ENCODE measurements around the gene C1QTNF9.

DNA sequence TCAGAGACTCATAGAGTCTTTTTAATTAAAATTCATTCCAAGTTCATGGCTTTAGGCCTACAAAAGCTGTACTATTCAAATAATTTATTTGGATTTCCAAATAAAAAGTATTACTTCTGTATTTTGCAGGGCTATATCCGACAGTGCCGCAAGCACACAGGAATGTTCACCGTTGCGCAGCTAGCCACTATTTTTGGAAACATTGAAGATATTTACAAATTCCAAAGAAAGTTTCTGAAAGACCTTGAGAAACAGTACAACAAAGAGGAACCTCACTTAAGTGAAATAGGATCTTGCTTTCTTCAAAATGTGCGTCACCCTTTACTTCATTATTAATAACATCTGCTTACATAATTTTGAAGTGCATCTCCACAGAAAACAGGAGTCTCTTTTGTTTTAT, 20.5 kb upstream of the C1QTNF9 start:
- TF ChIP-seq, protein P1, sequence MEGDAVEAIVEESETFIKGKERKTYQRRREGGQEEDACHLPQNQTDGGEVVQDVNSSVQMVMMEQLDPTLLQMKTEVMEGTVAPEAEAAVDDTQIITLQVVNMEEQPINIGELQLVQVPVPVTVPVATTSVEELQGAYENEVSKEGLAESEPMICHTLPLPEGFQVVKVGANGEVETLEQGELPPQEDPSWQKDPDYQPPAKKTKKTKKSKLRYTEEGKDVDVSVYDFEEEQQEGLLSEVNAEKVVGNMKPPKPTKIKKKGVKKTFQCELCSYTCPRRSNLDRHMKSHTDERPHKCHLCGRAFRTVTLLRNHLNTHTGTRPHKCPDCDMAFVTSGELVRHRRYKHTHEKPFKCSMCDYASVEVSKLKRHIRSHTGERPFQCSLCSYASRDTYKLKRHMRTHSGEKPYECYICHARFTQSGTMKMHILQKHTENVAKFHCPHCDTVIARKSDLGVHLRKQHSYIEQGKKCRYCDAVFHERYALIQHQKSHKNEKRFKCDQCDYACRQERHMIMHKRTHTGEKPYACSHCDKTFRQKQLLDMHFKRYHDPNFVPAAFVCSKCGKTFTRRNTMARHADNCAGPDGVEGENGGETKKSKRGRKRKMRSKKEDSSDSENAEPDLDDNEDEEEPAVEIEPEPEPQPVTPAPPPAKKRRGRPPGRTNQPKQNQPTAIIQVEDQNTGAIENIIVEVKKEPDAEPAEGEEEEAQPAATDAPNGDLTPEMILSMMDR (IDR thresholded peaks at IDR 0.05; ENCODE audit: low read depth, low read length, missing input control) = no peak
- TF ChIP-seq YY1 (IDR thresholded peaks at IDR 0.05) (no peak), JUND (IDR thresholded peaks at IDR 0.05) (no peak), EGR1 (IDR thresholded peaks at IDR 0.05; ENCODE audit: low read depth in 2 of 2) (no peak)
- TF ChIP-seq, protein P2, sequence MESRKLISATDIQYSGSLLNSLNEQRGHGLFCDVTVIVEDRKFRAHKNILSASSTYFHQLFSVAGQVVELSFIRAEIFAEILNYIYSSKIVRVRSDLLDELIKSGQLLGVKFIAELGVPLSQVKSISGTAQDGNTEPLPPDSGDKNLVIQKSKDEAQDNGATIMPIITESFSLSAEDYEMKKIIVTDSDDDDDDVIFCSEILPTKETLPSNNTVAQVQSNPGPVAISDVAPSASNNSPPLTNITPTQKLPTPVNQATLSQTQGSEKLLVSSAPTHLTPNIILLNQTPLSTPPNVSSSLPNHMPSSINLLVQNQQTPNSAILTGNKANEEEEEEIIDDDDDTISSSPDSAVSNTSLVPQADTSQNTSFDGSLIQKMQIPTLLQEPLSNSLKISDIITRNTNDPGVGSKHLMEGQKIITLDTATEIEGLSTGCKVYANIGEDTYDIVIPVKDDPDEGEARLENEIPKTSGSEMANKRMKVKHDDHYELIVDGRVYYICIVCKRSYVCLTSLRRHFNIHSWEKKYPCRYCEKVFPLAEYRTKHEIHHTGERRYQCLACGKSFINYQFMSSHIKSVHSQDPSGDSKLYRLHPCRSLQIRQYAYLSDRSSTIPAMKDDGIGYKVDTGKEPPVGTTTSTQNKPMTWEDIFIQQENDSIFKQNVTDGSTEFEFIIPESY (IDR thresholded peaks at IDR 0.05) = no peak
- TF ChIP-seq, protein P3, sequence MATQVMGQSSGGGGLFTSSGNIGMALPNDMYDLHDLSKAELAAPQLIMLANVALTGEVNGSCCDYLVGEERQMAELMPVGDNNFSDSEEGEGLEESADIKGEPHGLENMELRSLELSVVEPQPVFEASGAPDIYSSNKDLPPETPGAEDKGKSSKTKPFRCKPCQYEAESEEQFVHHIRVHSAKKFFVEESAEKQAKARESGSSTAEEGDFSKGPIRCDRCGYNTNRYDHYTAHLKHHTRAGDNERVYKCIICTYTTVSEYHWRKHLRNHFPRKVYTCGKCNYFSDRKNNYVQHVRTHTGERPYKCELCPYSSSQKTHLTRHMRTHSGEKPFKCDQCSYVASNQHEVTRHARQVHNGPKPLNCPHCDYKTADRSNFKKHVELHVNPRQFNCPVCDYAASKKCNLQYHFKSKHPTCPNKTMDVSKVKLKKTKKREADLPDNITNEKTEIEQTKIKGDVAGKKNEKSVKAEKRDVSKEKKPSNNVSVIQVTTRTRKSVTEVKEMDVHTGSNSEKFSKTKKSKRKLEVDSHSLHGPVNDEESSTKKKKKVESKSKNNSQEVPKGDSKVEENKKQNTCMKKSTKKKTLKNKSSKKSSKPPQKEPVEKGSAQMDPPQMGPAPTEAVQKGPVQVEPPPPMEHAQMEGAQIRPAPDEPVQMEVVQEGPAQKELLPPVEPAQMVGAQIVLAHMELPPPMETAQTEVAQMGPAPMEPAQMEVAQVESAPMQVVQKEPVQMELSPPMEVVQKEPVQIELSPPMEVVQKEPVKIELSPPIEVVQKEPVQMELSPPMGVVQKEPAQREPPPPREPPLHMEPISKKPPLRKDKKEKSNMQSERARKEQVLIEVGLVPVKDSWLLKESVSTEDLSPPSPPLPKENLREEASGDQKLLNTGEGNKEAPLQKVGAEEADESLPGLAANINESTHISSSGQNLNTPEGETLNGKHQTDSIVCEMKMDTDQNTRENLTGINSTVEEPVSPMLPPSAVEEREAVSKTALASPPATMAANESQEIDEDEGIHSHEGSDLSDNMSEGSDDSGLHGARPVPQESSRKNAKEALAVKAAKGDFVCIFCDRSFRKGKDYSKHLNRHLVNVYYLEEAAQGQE (IDR thresholded peaks at IDR 0.05) = no peak
- TF ChIP-seq, protein P4, sequence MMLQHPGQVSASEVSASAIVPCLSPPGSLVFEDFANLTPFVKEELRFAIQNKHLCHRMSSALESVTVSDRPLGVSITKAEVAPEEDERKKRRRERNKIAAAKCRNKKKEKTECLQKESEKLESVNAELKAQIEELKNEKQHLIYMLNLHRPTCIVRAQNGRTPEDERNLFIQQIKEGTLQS (IDR thresholded peaks at IDR 0.05) = no peak

All from liver (tissue), 3 donors.